NCI-H1436 (cell line): ENCODE results near the gene LRMDA.

Experiments
- DNase-seq: peaks from one replicate; lab custom pipeline; 2025; lab: John Stamatoyannopoulos, UW

LRMDA gene

DNA sequence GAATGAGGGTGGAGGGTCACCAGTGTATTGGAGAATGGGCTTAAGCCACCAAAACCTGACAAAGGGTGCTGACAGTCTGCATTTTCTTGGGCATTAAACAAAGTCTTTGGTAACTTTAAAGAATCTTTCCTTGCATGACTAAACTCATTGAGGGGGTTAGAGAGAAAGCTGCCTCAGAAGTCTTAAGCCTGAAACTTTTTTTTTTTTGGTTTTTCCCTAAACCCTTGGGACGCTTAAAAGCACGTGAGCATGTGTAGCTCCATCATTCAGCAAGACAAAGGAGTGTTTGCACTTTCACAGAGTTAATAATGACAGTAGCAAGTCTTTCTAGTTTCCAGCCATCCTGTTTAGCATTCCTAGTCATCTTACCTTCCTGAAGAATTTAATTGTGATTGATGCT is 110.7 kb downstream of the LRMDA start:
- DNase-seq: no peak

DNA sequence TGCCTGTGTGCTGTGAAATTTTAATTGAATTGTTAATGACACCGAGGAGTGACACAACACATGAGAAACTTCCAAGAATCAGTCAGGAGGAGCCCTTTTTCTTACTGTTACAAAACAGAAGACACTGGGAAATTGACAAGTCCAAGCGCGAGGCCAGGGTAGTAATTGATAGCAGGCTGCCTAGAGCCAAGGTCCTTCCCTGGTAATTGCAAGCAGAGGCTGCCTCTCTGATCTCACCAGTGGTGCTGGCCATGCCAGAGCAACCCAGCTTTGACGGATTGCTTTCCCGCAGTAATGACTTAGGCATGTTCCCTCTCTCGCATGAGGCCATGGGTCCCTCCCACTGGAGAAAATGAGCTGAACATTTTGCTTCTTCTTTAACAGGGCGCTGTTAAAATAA is 111.5 kb downstream of the LRMDA start:
- no peak for DNase-seq

GRCh38 chr10:75544386-75544785 is 113.0 kb downstream of the LRMDA start:
- no peak for DNase-seq

- no peak for DNase-seq
These were observed 113.7 kb downstream of the LRMDA start for GRCh38 chr10:75544993-75545706.

- DNase-seq: no peak
These were observed 114.6 kb downstream of the LRMDA start for GRCh38 chr10:75546004-75546403.

- DNase-seq: no peak
These were observed 116.2 kb downstream of the LRMDA start for GRCh38 chr10:75547391-75548298.

- DNase-seq: no peak
These were observed 116.9 kb downstream of the LRMDA start for GRCh38 chr10:75548356-75548755.

DNA sequence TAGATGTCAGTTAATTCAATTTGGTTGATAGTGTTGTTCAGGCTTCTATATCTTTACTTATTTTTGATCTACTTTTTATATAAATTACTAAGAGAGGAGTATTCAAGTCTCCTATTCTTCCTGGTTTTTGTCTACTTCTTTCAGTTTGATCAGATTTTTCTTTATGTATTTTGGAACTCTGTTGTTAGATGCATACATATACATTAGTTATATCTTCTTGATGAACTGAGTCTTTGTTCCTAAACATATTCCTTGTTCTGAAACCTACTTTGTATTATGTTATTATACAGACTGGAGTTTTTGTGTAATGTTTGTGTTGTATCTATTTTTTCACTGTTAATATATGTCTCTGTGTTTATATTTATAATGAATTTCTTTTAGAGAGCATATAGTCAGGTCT is 118.8 kb downstream of the LRMDA start:
- DNase-seq: no peak

DNA sequence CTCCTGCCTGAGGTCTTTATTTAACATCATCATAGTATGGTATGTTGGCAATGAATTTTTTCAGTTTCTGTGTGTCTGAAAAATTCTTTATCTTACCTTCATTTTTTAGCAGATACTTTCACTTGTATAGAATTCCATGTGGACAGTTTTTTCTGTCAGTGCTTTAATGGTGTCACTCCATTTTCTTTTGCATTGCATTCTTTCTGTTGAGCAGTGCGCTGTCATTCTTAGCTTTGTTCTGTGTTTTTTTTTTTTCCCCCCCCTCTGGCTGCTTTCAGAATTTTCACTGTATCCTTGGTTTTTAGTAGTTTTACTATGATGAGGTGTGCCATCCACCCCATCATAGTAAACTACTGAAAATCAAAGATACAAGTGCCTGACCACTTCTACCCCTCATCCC is 120.7 kb downstream of the LRMDA start:
- DNase-seq: no peak

DNA sequence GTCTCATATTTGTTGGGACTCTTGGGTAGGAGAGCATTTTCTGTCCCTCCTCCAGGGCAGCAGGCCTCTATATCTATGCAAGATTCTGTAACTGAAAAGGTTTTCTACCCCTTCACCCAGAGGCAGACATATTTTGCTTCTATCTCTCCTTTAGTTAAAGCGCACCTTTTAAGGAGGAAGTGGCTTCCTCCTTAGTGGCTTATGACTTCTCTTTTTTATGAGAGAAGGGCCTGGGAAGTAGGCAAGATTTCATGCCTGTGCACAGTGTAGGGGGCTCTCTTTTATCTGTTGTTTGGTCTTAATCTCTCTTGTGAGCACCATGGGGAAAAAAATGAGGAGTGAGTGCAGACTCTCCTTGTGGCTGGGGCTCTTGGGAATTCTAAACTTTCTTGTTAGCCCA is 122.1 kb downstream of the LRMDA start:
- DNase-seq: no peak

- no peak for DNase-seq
These were observed 123.9 kb downstream of the LRMDA start for GRCh38 chr10:75555323-75555722.

- no peak for DNase-seq
These were observed 124.9 kb downstream of the LRMDA start for GRCh38 chr10:75556320-75556719.

DNA sequence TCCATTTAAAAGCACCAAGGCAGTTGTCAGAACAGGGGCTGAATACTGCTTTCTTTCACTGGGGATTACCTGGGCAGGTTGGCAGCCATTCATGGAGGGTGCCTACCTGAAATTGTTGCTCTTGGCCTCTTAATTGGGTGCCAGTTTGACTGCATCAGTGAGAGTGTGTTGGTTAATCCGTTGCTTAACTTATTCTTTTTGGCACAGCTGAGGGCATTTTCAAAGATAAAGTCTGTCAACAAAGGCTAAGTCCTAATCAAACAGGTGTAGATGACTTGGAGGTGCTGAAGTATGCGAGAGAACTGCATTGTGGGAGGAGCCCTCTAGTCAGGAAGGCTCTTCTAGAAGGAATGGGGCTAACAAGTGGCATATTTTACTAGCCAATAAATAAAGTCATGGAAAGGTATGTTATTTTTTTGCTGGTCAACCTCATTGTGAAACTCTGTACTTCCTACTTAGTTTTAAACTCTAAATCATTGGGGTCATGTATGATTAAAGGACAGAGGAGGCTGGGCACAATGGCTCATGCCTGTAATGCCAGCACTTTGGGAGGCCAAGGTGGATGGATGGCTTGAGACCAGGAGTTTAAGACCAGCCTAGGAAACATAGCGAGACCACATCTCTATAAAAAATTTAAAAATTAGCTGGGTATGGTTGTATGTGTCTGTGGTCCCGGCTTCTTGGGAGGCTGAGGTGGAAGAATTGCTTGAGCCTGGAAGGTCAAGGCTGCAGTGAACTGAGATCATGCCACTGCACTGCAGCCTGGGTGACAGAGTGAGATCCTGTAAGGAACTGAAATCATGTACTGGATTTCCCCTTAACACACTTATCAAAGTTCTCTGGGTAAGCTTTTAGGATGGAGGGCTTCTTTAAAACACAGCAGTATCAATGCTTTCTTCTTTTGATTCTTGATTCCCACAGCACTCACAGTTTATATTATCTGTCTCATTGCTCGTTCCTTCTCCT is 134.1 kb downstream of the LRMDA start:
- no peak for DNase-seq

- DNase-seq: no peak
These were observed 137.2 kb downstream of the LRMDA start for GRCh38 chr10:75568450-75569130.

GRCh38 chr10:75569506-75569905 is 138.1 kb downstream of the LRMDA start:
- no peak for DNase-seq

DNA sequence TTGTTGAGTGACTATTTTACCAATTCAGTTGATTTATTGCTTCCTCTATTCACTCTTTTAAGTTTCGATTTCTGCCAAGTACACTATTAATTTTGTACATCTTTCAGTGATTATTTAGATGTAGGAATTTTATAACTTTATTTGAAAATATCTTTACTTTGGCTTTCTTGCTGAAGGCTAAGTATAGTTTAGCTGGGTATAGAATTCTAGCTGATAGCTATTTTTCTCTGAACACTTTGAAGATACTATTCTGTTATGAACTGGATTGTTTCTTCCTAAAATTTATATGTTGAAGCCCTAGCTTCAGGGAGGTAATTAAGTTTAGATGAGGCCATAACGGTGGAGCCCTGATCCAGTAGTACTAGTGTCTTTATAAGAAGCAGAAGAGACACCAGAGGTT is 141.1 kb downstream of the LRMDA start:
- DNase-seq: no peak

DNA sequence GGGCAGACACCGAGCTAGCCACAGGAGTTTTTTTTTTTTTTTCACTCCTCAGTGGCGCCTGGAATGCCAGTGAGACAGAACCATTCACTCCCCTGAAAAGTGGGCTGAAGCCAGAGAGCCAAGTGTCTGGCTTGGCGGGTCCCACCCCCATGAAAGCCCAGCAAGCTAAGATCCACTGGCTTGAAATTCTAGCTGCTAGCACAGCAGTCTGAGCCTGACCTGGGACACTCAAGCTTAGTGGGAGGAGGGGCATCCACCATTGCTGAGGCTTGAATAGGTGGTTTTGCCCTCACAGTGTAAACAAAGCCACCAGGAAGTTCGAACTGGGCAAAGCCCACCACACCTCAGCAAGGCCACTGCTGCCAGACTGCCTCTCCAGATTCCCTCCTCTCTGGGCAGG is 144.5 kb downstream of the LRMDA start:
- DNase-seq: no peak

GRCh38 chr10:75582102-75582501 is 150.7 kb downstream of the LRMDA start:
- no peak for DNase-seq

GRCh38 chr10:75585294-75585693 is 153.9 kb downstream of the LRMDA start:
- DNase-seq: no peak

GRCh38 chr10:75586814-75587213 is 155.4 kb downstream of the LRMDA start:
- no peak for DNase-seq

- DNase-seq: no peak
These were observed 156.6 kb downstream of the LRMDA start for GRCh38 chr10:75588031-75588430.
